ENCODE data around the gene HIRIP3.

Gene HIRIP3

GRCh38 chr16:29985271-29985811, 10.1 kb downstream of the HIRIP3 start:
- in situ Hi-C loops (cut with MboI; ENCODE audit: low sequenced_read_pairs) = no loop called here

GRCh38 chr16:29984764-29985147, 10.7 kb downstream of the HIRIP3 start:
- in situ Hi-C loops (cut with MboI; ENCODE audit: low sequenced_read_pairs) = no loop called here

GRCh38 chr16:29984137-29984763, 11.2 kb downstream of the HIRIP3 start:
- in situ Hi-C loops (cut with MboI; ENCODE audit: low sequenced_read_pairs) = no loop called here

- in situ Hi-C loops (cut with MboI; ENCODE audit: low sequenced_read_pairs) = no loop called here
These were observed 11.8 kb downstream of the HIRIP3 start for GRCh38 chr16:29983420-29984136.

GRCh38 chr16:29982560-29983419, 12.6 kb downstream of the HIRIP3 start:
- in situ Hi-C loops (cut with MboI; ENCODE audit: low sequenced_read_pairs) = no loop called here

- in situ Hi-C loops (cut with MboI; ENCODE audit: low sequenced_read_pairs) = no loop called here
These were observed 16.7 kb downstream of the HIRIP3 start for GRCh38 chr16:29978564-29979270.

GRCh38 chr16:29978081-29978480, 17.3 kb downstream of the HIRIP3 start:
- in situ Hi-C loops (cut with MboI; ENCODE audit: low sequenced_read_pairs) = no loop called here

GRCh38 chr16:29977063-29977825, 18.2 kb downstream of the HIRIP3 start:
- in situ Hi-C loops (cut with MboI; ENCODE audit: low sequenced_read_pairs) = no loop called here

- in situ Hi-C loops (cut with MboI; ENCODE audit: low sequenced_read_pairs) = no loop called here
These were observed 19.5 kb downstream of the HIRIP3 start for GRCh38 chr16:29975811-29976511.

- in situ Hi-C loops (cut with MboI; ENCODE audit: low sequenced_read_pairs) = no loop called here
These were observed 20.3 kb downstream of the HIRIP3 start for GRCh38 chr16:29975134-29975538.

GRCh38 chr16:29974291-29975133, 20.9 kb downstream of the HIRIP3 start:
- in situ Hi-C loops (cut with MboI; ENCODE audit: low sequenced_read_pairs) = no loop called here

GRCh38 chr16:29973384-29974246, 21.8 kb downstream of the HIRIP3 start, which contains the start of gene TAOK2:
Gene TAOK2 (plus strand): TSS chr16:29973868. CDS start chr16:29977773, 3,905 bp downstream.
- in situ Hi-C loops (cut with MboI; ENCODE audit: low sequenced_read_pairs) = no loop called here

GRCh38 chr16:29972992-29973383, 22.4 kb downstream of the HIRIP3 start:
- in situ Hi-C loops (cut with MboI; ENCODE audit: low sequenced_read_pairs) = no loop called here

- in situ Hi-C loops (cut with MboI; ENCODE audit: low sequenced_read_pairs) = no loop called here
These were observed 22.9 kb downstream of the HIRIP3 start for GRCh38 chr16:29972500-29972899.

GRCh38 chr16:29971304-29971703, 24.1 kb downstream of the HIRIP3 start:
- in situ Hi-C loops (cut with MboI; ENCODE audit: low sequenced_read_pairs) = no loop called here

- in situ Hi-C loops (cut with MboI; ENCODE audit: low sequenced_read_pairs) = no loop called here
These were observed 27.2 kb downstream of the HIRIP3 start for GRCh38 chr16:29968205-29968604.

- in situ Hi-C loops (cut with MboI; ENCODE audit: low sequenced_read_pairs) = no loop called here
These were observed 32.2 kb downstream of the HIRIP3 start for GRCh38 chr16:29963021-29963743.

Measured in HL-60/S4 (cell line).